Colonic mucosa (tissue), 4 donors: ENCODE results near the gene NCKAP1. TPM values are rescaled to one million over a fixed set of nuclear protein-coding genes. Genes with fewer than 3 reads are reported as not detected.

ENCODE experiments used
- DNase-seq: peaks from one replicate; pipeline ENCODE4 v3.0.0-alpha.2; 2020
- H3K27ac ChIP-seq: fragments of 200-600 bp; one replicate; pipeline ENCODE4 v1.8.0; 2021
- H3K27me3 ChIP-seq: fragments of 200-600 bp; one replicate; pipeline ENCODE4 v1.8.0; 2021
- H3K36me3 ChIP-seq: fragments of 200-600 bp; one replicate; pipeline ENCODE4 v1.8.0; 2021
- H3K4me1 ChIP-seq: fragments of 200-600 bp; one replicate; pipeline ENCODE4 v1.8.0; 2021; ENCODE audit warnings: mild to moderate bottlenecking
- H3K4me3 ChIP-seq: fragments of 200-600 bp; one replicate; pipeline ENCODE4 v1.8.0; 2021
- H3K9ac ChIP-seq, 2 donors: one replicate each; pipeline ENCODE4 v1.7.0; 2013; ENCODE audit warnings: control low read depth in 2 of 2, low read depth in 2 of 2, low read length in 2 of 2
- H3K9me3 ChIP-seq: fragments of 200-600 bp; one replicate; pipeline ENCODE4 v1.8.0; 2021
- intact Hi-C: fragments of 100-400 bp; cut with DNase I; formaldehyde crosslinking; loops from one replicate; pipeline ENCODE4 v1.14.1; 2022
- total RNA-seq, 2 donors: library from RNA; stranded (reverse); fragmentation: NEBNext Ultra II Directional in 1 of 2; extraction: Animal tissue kit (Norgen Biotek cat#: 25700) in 1 of 2; gene quantifications; one replicate each; pipeline ENCODE4 v1.2.1, GENCODE V29; 2021
- TF ChIP-seq, protein P1 (sequence below): fragments of 200-600 bp; IDR thresholded peaks from one replicate; pipeline ENCODE4 v1.8.0; 2022; ENCODE audit warnings: antibody characterized with exemption, mild to moderate bottlenecking
- donor health status: healthy.
- donor health status: DM: no; HTN: no; CAD: no.
- donor health status: DM: no; HTN: no; CAD: no.

NCKAP1 gene
- total RNA-seq, 2 donors from 2014 or later, result 105 to 133 TPM

DNA sequence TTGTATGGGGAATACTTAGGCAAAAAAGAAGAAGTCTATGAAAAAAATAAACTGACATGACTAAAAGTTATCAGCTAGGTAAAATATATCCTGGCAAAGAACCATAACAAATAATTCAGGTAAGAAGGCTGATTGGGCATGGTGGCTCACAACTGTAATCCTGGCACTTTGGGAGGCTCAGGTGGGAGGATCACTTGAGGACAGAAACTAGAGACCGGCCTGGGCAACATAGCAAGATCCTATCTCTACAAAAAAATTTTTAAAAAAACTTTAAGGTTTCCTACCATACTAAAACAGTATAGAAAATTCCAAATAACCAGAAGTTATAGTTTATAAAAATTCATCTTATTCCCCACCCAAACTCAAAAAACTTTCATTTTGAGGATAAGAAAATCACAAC lies 10.8 kb downstream of the NCKAP1 start:
- no peak for DNase-seq
- intact Hi-C loops, result no loop called here
- H3K4me3 ChIP-seq, result no peak overlapping the region
- H3K9ac ChIP-seq, result no peak overlapping the region
- H3K27me3 ChIP-seq, result no peaks in the 10 kb centered on the region
- TF ChIP-seq, protein P1, sequence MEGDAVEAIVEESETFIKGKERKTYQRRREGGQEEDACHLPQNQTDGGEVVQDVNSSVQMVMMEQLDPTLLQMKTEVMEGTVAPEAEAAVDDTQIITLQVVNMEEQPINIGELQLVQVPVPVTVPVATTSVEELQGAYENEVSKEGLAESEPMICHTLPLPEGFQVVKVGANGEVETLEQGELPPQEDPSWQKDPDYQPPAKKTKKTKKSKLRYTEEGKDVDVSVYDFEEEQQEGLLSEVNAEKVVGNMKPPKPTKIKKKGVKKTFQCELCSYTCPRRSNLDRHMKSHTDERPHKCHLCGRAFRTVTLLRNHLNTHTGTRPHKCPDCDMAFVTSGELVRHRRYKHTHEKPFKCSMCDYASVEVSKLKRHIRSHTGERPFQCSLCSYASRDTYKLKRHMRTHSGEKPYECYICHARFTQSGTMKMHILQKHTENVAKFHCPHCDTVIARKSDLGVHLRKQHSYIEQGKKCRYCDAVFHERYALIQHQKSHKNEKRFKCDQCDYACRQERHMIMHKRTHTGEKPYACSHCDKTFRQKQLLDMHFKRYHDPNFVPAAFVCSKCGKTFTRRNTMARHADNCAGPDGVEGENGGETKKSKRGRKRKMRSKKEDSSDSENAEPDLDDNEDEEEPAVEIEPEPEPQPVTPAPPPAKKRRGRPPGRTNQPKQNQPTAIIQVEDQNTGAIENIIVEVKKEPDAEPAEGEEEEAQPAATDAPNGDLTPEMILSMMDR, result no peak
- no peaks in the 10 kb centered on the region for H3K9me3 ChIP-seq
- H3K36me3 ChIP-seq, result no peaks in the 10 kb centered on the region
- H3K27ac ChIP-seq, result no peak overlapping the region
- H3K4me1 ChIP-seq, result peaks cover 6% of the 10 kb centered on the region

DNA sequence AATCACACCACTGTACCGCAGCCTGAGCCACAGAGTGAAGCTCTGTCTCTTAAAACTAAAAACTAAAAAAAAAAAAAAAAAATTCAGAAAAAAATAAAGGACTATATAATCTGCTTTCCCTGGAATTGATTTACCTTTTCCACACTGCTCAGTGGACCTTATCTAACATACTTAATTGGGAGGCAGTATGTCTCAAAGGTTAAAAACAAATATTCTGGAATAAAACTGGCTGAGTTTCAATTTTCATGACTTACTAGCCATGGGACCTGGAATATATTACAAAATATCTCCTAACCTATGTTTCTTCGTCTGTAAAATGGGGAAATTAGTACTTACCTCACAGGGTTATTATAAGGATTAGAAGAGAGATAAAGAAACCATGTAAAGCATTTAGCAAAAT lies 11.8 kb downstream of the NCKAP1 start:
- H3K36me3 ChIP-seq, result no peaks in the 10 kb centered on the region
- TF ChIP-seq, protein P1, result no peak
- no peak overlapping the region for H3K27ac ChIP-seq
- peaks cover 6% of the 10 kb centered on the region for H3K4me1 ChIP-seq
- intact Hi-C loops, result no loop called here
- no peak overlapping the region for H3K4me3 ChIP-seq
- no peaks in the 10 kb centered on the region for H3K27me3 ChIP-seq
- no peak for DNase-seq
- H3K9ac ChIP-seq, result no peak overlapping the region
- no peaks in the 10 kb centered on the region for H3K9me3 ChIP-seq

DNA sequence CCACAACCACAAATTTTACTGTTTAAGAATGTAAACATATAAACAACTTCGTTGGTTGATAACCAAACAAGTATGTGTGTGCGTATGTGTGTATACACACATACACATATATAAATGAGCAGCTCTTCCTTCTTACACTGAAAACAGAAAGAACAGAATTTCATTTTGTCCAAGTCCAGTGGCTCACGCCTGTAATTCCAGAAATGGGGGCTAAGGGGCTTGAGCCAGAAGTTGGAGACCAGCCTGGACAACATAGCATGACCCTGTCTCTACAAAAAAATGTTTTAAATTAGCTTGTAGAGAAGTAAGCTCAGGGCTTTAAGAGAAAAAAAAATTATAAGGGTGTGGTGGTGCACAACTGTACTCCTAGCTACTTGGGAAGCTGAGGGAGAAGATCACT lies 12.3 kb downstream of the NCKAP1 start:
- H3K36me3 ChIP-seq, result no peaks in the 10 kb centered on the region

DNA sequence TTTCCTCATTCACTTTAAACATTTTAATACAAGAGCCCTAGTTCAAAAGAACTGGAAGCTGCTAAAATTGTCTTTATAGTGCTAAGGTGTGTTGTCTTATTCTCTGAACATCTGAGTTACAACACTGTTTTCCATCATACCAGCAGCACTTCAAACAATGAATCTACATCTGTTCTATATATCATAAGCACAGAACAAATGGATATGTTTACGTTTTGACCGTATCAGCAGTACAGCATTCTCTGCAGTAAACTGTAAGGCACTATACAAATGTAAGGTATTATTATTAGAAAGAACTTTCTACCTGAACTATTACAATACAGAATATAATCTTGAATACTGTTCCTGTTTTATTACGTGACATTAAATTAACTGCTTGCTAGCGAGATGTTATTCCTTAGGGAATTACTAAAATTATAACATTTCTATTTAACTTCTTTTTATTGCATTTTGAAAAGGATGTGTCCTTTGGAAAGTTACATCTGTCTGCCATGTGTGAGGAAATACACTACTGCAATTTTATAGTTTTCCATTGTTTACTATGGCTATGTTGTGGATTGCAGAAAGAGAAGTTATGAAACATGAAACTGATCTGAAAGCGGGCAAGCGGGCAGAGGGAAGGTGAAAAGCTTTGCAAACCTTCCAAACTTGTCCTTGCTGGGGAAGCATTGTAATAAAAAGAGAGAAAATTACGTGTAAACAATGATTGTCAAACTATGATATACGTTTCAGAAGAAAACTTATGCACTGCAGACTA lies 13.7 kb downstream of the NCKAP1 start:
- peaks cover 6% of the 10 kb centered on the region for H3K4me1 ChIP-seq
- no peaks in the 10 kb centered on the region for H3K36me3 ChIP-seq
- DNase-seq, result no peak
- H3K27ac ChIP-seq, result no peak overlapping the region
- TF ChIP-seq, protein P1, result no peak
- H3K4me3 ChIP-seq, result no peak overlapping the region
- no peak overlapping the region for H3K9ac ChIP-seq
- no peaks in the 10 kb centered on the region for H3K9me3 ChIP-seq
- intact Hi-C loops, result no loop called here
- no peaks in the 10 kb centered on the region for H3K27me3 ChIP-seq

More for the DNA sequence above, 12.3 kb downstream of the NCKAP1 start:
- Histone ChIP-seq H3K9me3 (no peaks in the 10 kb centered on the region), H3K27ac (no peak overlapping the region), H3K9ac (no peak overlapping the region), H3K4me3 (no peak overlapping the region), H3K27me3 (no peaks in the 10 kb centered on the region), H3K4me1 (peaks cover 6% of the 10 kb centered on the region)
- TF ChIP-seq, protein P1, result no peak
- no peak for DNase-seq
- intact Hi-C loops, result no loop called here

DNA sequence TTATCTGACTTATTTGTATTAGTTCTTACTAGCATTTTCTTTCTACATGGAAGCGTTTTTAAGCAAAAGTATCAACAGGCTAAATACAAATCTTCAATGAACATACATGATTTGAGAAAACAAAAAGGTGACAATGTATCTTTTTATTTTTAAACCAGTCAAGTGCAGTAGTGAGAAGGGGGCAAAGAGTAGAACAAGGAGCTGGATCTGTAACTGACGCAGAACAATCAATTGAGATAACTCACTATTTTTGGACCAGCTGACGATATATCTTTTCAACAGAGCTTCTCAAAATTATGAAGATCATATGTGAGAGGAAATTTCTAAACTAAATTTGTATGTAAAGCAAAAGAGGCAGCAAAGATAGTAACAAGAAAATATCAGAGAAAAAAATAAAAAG lies 15.5 kb downstream of the NCKAP1 start:
- intact Hi-C loops, result no loop called here
- peaks cover 6% of the 10 kb centered on the region for H3K4me1 ChIP-seq
- H3K9me3 ChIP-seq, result no peaks in the 10 kb centered on the region
- no peak overlapping the region for H3K9ac ChIP-seq
- DNase-seq, result no peak
- no peaks in the 10 kb centered on the region for H3K36me3 ChIP-seq
- H3K4me3 ChIP-seq, result no peak overlapping the region
- H3K27ac ChIP-seq, result no peak overlapping the region
- TF ChIP-seq, protein P1, result no peak
- no peaks in the 10 kb centered on the region for H3K27me3 ChIP-seq
